ENCODE measurements around the gene ADGRL1.

GRCh38 chr19:14185158-14185557 is 20.8 kb downstream of the ADGRL1 start:
- TF ChIP-seq FOXA2 (IDR thresholded peaks at IDR 0.05) = no peak
- no peak for TF ChIP-seq GABPA (IDR thresholded peaks at IDR 0.05 in 1 of 2, conservative IDR thresholded peaks at IDR 0.05 in 1 of 2)
- no peak for TF ChIP-seq SP1 (IDR thresholded peaks at IDR 0.05)
- no peak for TF ChIP-seq TAF1 (conservative IDR thresholded peaks at IDR 0.05)
